GF-D8 (cell line): ENCODE data around the gene RTF2.
A peak's percentile ranks its signal among the peaks of the same experiment; 100 is the strongest.

Experiments used
- DNase-seq: peaks from one replicate; lab custom pipeline; 2025; lab: John Stamatoyannopoulos, UW

RTF2 gene, protein sequence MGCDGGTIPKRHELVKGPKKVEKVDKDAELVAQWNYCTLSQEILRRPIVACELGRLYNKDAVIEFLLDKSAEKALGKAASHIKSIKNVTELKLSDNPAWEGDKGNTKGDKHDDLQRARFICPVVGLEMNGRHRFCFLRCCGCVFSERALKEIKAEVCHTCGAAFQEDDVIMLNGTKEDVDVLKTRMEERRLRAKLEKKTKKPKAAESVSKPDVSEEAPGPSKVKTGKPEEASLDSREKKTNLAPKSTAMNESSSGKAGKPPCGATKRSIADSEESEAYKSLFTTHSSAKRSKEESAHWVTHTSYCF

DNA sequence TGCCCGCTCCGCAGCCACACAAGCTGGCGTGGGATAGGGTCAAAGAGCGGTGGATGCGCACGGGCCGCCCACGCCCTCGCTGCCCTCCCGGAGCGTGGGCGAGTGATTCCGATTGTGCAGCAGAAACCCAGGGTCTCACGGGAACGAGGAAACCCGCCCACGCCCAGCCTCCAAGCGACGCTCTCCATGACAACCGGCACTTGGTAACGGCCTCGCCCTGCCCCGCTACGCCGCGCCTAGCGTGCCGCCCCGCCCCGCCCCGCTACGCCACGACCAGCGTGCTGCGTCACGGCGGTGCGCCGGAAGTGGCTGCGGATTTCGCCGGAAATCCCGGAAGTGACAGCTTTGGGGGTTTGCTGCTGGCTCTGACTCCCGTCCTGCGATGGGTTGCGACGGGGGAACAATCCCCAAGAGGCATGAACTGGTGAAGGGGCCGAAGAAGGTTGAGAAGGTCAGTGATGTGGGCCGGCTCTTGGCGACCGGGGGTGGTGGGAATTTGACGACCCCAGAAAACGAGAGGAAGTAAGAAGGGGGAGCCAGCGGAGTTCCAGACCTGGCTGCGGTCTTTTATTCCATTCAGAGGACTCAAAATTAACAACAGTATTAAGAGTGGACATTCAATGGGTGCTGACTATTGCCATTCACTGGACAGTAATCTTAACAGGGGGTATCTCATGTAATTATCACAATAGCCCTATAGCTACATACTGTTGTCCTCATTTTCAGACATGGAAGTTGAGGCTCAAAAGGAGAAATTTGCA is at the start of gene RTF2:
RTF2 (plus strand) TSS at position 312 of the 761 bp plus-strand sequence; CDS start at position 383, 71 bp downstream.
- peak; percentile 71 for DNase-seq

DNA sequence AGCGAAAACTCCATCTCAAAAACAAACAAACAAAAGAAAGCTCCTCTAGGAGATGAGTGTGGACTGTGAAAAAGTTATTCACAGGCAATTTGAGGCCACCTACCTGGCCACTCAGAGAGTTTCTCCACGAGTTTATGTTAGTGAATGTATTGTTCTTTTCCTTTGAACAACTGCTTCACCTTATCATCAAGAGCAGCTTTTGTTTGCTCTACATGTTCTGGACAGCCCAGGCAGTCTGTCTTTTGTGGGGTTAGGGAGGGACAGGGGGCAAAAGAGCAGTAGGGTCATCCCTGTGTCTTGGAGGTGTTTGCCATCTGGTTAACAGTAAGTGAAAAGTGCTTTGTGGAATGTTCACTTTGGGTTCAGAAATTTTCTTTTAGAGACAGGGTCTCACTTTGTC is 48.4 kb upstream of the RTF2 start:
- no peak for DNase-seq

DNA sequence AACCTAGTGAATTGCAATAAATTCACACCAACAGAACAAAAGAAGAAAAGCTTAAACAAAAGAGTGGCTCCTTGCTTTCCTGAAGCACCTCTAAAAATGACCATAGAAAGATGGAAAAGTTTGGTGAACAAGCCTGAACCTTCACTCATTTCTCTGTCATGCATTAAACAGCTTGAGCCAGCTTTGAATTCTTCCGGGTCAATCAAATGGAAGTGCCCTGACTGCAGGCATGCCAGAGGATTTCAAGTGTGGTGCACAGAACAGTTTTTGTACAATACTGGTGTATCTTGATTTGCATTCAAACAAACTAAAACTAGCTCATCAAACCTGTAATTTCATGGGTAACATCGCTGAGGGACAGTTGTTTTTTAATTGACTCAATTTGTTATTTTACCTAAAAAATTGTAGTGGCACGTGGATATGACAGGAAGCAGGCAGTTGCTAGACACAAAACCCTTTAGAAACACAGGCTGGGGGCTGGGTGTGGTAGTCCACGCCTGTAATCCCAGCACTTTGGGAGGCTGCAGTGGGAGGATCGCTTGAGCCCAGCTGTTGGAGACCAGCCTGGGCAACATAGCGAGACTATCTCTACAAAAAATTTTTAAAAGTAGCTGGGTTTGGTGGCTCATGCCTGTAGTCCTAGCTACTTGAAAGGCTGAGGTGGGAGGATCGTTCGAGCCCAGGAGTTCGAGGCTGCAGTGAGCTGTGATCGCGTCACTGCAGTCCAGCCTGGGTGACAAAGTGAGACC is 47.3 kb upstream of the RTF2 start:
- no peak for DNase-seq

DNA sequence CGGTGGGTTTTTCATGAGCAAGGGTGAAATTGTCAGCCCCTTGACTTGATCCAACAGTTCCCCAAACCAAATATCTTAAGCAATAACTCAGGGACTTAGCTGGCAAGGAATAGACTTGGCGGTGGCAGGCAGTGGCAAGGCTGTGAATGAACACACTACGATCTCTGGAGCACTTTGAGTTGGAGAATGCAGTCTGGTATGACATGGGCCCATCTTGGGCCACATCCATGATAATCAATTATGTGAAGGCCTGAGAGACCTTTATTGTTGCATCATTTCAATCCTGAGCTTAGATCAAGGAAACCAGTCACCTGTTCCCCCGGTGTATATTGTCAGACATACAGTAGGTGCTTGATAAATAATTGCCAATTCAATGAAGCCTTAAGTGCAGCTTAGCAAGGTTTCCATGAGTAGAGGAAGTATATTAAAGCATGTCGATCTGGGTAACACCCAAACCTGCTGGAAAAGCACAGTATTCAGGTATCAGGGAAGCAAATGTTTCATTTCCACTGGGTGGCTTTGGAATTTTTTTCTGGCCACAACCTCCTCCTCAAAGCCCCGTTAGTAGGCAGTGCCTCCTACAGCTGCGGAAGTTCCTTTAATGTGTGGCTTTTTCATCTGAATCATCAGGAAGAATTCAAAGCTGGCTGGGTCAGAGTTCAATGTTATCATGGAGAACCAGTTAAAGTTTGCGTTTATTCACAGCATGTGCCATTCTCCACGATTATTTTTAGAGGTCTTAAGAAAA is 46.2 kb upstream of the RTF2 start:
- DNase-seq = peak; percentile 52

DNA sequence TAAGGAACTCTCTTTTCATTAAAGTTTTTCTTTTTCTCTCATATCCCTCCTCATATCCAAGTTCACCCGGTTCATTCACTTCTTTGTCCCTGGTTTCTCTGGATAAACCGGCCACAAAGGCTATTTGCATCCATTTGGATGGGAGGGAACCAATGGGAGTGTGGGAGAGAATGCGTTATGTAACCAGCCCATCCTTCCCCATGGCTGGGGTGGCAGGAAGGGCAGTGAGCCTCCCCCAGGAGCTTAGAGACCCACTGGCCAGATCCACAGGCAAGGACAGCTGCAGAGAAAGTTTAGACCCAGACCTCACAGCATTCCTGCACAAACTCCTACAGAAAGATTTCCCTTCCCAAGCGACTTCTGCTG is 45.6 kb upstream of the RTF2 start:
- DNase-seq = no peak

DNA sequence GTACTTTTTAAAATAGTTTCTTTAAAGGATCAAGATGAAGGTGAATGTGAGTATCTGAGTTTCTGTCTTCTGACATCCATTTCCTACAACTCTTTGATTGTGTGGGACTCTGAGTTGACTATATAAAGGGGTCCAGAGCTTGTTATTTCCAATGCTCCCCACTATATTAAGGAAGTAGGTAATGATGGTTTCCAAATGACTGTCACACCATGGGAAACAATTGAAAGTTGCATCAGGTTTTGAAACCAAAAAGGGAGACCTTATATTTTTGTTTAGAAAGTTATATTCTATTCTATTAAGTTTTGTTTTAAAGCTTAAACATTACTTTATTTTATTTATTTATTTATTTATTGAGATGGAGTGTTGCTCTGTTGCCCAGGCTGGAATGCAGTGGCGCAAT is 45.2 kb upstream of the RTF2 start:
- DNase-seq = no peak

DNA sequence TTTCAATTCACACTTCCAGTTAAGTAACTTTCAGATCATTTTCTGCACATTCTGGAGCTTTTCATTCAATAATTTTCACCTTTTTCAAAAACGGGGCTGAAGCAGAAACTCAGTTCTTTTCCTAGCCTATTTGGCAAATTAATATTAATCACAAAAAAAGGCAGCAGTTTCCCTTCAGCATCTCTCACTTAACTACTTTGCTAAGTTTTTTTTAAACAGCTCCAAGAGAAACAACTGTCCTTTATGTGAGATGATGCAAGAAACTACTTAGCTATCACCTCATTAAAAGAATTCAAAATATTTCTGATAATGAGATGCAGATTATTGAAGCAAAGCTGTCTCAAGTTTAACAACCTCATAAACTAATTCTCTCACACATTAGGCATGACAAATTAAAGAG is 44.5 kb upstream of the RTF2 start:
- DNase-seq = no peak

DNA sequence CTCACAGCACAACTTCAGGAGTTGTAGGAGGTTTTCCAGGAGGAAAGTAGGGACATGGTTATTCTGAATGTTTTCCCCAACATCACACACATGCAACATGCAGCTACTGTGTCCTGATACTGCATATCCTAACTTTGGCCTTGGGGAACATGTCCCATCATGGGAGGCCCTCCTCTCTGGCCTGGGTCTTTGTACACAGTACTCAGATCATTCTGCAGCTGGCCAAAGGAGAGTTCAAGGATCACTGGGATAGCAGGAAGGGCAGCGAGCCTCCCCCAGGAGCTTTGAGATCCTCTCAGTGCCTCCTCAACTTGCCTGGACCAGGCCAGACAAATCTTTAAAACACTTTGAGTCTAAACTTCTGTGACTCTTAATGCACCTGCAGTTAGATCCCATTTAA is 43.5 kb upstream of the RTF2 start:
- no peak for DNase-seq

DNA sequence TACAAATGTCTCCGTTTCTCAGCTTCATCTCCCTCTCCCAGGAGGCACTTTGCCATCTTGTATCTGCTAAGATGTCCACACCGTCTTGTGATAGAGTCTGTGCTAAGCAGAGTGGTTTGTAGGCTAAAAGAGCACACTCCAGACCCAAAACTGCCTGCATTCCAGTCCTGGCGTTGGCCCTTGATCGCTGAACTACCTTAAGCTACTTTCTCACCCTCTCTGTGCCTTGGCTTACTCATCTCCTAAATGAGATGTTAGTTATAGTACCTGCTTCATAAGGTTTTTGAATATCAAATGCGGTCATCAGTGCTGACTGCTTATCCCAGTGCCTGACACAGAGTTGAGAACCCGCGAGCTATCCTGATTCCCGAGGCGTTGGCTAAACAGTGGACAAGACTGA is 42.4 kb upstream of the RTF2 start:
- DNase-seq = no peak

DNA sequence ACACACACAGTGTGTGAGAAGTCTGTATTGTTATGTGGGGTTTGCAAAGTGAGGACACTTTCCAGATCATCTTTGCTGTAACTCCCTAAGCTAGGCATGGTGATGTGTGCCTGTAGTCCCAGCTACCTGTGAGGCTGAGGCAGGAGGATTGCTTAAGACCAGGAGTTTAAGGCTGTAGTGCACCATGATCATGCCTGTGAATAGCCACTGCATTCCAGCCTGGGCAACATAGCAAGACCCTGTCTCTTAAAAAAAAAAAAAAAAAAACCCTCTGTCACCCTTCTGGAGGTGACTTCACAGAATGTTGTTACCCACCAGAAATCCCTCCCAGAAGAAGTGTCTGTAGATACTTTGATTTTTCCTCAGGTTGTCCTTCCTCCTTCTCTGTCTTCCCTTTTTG is 41.5 kb upstream of the RTF2 start:
- no peak for DNase-seq

DNA sequence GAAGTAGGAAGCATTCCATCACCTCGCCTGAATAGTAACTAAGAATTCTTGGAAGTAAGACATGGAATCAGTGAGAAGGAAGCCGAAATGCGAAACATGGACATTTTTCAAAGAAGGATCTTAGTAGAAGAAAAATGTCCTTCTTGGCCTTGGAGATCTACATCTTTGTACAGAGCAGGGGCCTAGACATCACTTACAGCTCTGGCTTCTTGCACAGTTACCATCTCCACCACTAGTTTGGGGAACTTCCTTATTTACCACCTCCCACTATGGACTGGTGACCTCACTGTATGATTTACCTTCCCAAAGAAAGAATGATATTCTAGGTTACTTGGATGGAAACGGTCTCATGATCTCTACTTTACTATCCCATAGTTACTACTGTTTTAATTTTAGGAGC is 40.6 kb upstream of the RTF2 start:
- DNase-seq = no peak

DNA sequence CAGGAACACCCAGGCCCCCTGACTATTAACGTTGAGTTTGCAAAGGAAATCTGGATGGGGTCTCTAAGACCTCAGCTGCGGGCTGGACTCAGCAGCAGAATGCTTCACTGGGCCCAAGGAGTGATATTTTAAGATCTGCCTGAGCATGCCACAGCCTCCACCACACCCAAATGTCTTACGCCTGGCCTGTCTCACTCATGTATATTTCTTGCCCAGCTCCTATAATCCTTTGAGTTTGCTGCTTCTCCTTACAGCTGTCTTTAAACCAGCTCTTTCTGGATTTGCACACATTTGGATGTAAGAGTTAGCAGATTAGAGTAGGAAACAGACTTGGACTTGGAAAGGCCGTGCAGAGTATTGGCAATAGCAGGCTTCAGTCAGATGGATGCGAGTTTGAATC is 40.0 kb upstream of the RTF2 start:
- no peak for DNase-seq

DNA sequence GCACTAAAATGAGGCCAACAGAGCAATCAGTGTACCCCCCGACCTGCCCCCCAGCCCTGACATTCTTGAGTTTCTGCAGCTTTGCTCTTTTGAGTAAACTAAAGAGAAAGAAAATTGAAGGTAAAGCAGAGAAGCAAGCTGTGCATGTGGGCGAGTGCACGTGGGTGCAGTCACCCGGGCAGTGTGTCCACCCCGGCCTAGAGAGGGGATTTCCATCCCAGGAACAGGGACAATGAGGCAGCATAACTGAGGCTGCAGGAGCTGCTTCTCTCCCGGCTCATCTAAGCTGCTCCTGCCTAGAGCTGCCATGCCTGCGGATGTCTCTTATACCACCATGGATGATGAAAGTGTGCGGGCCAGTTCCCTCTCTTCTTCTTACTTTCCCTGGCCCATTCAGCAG is 39.5 kb upstream of the RTF2 start:
- DNase-seq = no peak

DNA sequence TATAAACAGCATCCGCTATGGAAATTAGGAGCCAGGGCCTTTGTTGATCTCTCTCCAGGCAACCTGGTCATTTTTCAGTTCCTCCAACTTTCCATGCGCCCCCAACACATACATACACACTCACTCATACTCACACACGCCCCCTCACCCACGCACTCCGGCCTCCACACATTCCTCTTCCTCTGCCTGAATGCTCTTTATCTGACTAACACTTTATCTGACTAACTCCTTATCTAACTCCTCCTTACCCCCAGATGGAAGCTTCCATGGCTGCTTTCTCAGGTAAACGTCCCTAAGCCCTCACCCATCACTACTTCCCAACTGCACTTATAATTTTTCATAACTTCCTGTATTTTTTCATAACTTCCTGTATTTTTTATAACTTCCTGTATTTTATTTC is 38.9 kb upstream of the RTF2 start:
- DNase-seq = peak; percentile 66

DNA sequence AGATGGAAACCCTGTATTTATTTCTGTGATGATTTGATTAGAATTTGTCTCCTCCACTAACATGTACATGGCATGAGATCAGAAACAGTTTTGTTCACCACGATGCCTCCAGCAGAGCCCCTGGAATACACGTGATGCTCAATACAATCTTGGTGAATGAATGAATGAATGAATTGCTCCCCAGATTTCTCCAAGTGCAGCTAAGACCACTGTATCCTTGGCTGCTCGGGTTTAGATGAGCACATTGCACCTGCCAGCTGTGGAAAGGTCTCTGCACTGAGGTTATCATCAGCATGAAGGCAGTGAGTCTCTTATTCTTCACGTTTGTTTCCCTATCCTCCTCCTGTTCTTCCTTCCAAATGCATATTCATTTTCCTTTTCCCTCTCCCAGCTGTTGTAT is 38.5 kb upstream of the RTF2 start:
- DNase-seq = no peak

DNA sequence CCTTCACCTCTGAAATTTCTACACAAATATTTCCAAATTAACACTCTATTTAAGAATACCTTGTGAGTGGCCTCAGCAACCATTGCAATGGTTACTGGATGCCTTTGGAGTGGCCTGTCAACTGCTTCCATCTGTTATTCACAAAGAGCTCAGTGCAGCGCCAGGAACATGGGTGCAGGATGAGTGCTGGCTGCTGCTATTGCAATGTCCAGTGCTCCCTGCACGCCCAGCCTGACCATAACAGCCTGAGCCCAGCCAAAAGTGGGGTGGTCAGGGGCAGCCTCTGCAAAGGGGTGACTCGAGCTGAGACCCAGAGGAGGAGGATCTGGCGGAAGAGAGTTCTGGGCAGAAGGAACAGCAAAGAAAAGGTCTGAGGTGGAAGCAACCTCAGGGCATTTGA is 38.0 kb upstream of the RTF2 start:
- no peak for DNase-seq

DNA sequence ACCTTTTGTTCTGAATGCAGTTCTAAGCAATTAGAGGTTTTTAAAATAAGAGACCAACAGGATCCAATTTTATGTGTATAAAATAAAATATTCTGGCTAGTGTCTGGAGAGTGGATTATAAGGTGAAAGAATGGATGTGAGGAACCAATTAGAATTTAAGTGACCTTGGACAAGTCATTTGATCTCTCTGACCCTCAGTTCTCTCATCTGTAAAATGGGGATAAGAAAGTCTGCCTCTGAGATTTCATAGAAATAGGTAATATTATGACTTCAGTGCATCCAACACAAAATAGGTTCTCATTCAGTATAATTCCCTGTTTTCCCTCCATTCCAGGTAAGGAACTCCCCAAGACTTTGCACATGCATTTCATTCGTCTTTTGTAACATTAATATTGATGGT is 37.5 kb upstream of the RTF2 start:
- DNase-seq = no peak

DNA sequence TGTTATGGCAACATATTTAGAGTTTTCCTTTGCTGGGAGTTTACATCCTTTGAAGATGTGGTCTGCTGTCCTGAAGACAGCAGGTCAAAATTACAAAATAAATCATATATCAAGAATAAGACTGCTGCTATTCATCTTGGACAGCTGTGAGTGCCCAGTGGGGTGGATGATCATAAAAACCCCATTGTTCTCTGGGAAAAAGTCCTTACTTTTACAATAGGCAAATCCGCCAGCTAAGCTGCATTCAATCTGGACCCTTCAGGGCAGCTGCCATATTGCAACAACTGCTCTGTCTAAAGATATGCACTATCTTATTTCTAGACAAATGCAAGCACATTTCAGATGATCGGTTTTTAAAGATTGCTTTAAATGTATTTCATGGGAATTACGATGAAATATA is 37.0 kb upstream of the RTF2 start:
- DNase-seq = no peak

DNA sequence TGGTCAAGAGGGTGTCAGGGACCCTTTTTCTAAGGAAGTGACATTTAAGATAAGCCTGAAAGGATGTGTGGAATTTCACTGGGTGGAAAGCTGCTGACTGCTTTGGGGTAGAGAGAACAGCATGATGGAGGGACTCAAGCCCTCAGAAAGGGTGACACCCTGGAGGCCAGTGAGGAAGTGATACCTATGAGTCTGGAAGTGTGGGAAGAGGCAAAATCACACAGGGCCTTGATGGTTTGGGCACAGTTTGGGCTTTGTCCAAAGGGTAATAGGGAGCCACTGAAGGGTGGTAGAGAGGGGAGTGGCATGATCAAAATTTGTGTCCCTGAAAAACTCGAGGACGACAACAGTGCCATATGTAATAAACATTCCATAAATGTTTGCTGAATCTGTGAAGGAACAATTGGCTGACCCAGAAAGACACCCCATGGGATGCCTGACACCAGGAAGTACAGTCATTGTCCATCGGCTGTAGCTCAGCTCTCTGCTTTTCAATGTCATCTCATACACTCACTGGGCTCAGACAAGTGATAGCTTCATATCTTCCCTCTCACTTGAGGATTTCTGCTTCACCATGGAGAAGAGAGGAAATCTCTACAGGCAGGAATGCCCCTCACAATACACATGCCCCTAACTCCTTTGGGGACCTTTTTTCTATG is 35.1 kb upstream of the RTF2 start:
- DNase-seq = no peak

DNA sequence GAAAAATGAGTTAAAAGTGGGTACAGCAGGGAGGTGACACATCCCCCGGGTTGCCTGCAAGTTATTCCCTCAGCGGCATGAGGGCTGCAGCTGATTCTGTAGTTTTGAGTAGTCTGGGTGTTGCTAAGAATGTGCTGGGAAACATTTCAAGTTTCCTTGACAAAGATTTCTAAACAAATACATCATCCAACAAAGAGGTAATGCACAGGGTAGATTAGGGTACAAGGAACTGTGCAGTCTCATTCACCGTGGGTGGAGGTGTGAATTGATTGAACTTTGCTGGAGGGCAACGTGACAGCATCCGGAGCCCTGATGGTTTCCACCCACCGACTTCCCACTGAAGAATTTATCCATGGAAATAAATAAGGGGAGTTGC is 34.6 kb upstream of the RTF2 start:
- no peak for DNase-seq

DNA sequence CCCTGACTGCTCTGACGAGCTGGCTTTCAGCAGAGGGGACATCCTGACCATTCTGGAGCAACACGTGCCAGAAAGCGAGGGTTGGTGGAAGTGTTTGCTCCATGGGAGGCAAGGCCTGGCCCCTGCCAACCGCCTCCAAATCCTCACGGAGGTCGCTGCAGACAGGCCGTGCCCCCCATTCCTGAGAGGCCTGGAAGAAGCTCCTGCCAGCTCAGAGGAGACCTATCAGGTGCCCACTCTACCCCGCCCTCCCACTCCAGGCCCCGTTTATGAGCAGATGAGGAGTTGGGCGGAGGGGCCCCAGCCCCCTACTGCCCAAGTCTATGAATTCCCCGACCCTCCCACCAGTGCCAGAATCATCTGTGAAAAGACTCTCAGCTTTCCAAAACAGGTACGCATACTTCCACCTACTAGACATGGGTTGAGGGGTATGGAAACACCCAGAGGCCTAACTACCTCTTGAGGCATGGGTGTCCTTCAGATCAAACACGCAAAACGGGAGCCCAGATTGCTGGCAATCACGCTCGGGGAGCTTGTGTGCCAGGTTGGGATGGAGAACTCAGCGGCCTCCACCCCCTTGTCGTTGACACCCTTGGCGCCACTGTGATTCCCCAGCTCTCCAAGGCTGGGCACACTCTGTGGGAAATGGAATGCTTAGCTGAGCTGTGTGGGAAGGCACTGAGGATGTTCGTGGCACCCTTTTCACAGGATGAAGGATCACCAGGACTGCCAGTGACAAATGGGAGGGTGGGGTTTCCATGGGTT is 31.0 kb upstream of the RTF2 start:
- no peak for DNase-seq
